ENCODE data around the gene MREG.
"Not testable (repeated sequence)": the region's sequence is repeated elsewhere in the genome, so short reads cannot be mapped to it uniquely, and the experiment has no call there.

MREG gene

DNA sequence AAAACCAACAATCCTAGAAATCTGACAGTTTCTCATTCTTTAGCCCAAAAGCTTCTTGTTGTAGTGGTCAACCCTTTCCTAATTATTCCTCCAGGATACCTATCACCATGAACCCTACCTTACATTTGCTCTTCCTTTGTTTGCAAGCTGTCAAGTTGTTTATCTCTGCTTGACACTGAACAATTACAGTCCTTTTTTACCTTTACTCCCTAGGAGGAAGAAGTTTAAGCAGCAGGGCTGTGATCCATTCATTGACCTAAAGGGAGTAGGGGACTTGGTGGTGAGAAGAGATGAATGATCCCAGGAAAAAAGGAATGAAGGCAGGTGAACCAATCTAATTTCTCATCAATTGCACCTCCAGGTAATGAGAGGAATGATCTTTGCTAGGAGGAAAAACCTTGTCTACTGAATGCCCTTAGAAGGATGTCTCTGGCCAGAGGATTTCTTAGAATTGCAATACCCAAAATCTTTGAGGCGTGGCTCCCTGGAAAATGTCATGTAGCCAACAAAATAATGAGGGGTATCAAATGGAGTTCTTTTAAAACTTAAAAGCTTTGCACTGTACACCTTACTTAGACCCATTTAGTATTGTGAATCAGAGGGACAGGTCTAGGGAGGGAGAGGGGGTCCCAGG, 47.7 kb downstream of the MREG start:
- in situ Hi-C loops (cut with MboI; ENCODE audit: low sequenced_read_pairs), result no loop called here

DNA sequence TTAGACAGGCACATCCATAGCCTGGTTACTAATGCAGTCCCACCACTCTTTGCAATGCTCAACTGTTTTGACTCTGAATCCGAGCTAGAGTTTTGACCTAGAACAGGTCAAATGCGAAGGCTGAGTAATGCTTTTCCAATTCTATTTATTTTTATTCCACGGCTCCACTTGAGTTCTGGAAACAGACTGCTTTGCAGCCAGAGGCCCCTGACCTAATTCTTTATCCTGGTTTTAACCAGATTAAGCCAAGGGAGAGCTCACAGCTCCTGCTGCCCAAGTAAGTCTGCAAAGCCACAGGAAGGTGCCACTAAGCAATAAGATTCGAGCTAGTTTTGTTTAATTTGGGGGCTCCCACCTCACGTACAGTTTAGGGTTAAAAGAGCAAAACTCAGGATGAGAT, 51.4 kb downstream of the MREG start:
- in situ Hi-C loops (cut with MboI; ENCODE audit: low sequenced_read_pairs), result no loop called here

DNA sequence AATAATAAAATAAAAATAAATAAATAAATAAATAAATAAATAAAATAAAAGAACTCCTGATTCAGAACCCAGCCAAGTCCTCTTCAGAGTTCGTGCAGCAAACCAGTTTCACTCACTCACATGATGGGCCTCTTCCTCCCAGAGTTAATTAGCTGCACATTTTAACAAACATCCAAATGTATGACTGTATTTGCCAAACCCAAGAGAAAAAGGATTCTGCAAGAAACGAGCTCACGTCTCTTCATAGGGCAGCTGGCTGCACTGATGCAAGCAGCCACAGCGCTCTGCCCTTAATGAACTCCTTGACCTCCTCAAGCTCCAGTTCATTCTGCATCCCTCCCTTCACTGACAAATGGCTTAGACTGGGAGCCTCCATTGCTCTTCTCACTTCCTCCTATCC, 55.1 kb downstream of the MREG start:
- in situ Hi-C loops (cut with MboI; ENCODE audit: low sequenced_read_pairs), result no loop called here

DNA sequence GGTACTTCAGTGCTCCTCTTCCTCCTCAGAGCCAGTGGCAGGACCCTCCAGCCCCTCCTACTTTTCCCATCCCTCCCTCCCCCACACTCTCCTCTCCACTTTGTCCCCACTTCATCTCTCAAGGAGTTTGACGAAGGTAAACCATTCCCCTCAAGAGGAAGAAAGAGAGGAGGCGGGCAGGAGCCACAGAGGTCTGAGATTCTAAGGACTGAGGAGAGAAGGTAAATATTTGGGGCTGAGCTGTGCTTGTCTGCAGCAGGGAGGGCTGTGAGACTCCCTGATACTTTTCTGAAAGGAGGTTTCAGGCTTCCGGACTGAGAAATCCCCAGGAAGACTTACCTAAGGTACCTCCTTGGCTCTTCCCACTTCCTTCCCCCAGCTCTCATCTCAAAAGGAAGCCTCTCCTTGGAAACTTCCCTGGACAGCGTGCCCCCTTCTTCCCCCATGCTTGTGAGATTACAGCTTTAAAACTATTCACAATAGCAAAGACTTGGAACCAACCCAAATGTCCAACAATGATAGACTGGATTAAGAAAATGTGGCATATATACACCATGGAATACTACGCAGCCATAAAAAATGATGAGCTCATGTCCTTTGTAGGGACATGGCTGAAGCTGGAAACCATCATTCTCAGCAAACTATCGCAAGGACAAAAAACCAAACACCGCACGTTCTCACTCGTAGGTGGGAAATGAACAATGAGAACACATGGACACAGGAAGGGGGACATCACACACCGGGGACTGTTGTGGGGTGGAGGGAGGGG, 55.8 kb downstream of the MREG start:
- in situ Hi-C loops (cut with MboI; ENCODE audit: low sequenced_read_pairs), result not testable (repeated sequence)

DNA sequence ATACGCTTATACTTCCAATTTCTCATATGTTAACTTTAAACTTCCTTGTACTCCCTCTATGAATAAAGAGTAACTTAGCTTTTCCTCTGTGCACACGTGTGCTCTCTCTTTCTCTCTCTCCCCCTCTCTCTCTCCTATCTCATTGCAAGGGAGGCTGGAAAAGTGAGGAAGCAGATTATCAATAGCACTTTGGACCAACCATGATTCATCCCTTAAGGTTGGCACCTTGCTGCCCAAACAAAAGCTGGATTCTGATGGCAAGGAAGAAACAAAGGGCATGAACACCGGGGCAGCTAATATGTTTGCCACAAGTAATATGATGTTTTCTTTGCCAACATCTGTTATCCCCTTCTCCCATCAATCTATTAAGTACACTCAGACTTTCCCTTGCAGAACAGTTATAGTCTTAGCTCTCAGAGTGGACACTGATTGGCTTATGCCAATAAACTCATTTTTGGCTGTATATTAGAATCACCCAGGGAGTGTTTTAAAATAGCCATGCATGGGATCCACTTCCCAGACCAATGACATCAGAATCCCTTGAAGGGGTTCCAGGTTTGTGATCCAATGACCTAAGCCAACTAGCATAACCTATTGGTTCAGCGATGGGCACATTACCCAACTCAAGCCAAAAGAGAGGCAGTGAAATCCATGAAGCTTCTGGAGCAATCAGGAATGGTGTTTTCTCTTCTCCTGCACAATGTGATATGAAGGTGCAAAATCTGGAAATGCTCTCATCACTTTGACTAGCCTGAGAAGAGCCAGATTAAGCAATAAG, 60.3 kb downstream of the MREG start:
- in situ Hi-C loops (cut with MboI; ENCODE audit: low sequenced_read_pairs), result no loop called here

DNA sequence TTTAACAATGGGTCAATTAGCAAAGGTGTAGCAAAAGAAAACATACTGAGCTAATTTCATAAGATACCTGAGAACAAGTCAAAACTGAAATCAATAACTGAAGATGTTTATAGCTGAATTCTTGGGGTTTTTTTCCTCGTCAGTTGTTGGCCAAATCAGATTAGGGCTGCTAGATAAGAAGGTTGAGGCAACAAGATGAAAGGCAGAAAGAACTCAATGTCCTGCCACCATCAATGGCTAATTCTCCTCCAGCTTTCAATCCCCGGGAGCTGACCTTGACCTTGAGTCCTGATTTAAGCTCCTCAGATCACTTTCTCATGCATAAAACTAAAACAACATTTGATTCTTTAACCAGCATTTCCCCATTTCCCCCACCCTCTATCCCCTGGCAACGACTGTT, 61.8 kb downstream of the MREG start:
- in situ Hi-C loops (cut with MboI; ENCODE audit: low sequenced_read_pairs), result no loop called here

DNA sequence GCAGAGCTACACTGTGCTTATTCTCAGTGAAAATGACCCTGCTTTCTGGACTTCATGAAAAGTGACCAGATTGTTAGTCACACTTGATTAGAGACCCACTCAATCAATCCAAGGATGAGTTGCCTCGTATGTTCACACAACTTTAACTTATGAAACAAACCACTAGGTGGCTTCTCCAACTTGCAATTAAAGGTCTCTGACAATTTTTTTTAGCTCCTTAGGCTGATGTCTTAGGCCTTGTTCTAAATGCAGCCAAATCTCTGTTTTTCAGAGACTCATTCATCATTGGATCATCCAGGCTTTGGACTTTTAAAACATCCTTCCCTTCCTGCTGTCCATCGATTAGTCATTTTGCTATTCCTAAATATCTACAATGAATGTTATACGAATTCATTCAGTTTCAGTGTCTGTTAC, 63.4 kb downstream of the MREG start:
- in situ Hi-C loops (cut with MboI; ENCODE audit: low sequenced_read_pairs), result no loop called here

DNA sequence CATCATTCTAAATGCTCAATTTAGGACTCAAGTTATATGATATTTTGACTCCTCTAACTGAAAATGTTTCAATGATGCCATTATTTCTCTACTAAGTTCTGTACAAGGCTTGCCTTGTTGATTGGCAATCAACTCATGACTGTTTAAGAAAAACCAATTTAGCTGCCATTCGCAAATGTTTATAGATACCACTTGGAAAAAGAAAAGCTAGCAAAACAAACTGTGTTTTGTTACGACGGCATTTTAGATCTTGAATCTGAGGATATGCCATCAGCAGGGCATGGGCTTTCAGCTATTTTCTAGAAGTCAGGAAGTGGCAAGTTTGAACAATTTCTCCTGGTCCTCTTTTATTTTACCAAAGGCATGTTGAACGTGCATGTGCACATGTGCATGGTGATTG, 65.3 kb downstream of the MREG start:
- in situ Hi-C loops (cut with MboI; ENCODE audit: low sequenced_read_pairs), result no loop called here

DNA sequence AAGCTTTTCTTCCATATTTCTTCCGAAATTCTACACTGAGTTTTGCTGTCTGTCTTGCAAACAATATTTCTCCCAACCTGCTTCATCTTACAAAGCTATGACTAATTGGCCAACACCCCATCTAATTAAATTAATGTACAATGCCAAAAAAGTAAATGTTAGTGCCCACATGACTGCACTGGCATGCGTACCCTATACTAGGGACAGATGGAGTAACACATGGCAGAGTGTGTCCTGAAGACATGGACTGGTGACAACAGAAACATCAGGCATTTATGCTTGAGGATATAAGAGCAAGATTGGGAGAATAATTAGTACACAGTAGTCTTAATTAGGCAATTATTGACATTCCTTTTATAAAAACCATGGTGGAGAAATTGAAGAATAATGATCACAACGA, 66.8 kb downstream of the MREG start:
- in situ Hi-C loops (cut with MboI; ENCODE audit: low sequenced_read_pairs), result no loop called here

DNA sequence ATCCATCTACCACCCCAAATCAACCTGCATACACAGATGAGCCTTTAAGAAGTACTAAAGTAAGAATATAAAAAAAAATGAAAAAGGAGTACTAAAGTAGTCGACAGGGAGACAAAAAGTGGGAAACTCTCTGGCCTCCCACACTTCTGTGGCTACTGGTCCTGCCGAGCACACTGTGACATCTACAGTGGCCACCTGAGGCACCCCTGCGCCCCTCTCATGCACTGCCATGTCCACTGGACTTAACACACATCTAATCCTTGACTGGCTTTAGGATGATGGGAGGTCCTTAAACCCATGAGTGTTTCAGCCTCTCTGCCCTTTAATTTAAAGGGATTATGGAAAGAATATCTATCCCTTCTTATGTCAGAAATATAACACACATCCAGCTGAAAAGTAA, 71.2 kb downstream of the MREG start:
- in situ Hi-C loops (cut with MboI; ENCODE audit: low sequenced_read_pairs), result no loop called here

DNA sequence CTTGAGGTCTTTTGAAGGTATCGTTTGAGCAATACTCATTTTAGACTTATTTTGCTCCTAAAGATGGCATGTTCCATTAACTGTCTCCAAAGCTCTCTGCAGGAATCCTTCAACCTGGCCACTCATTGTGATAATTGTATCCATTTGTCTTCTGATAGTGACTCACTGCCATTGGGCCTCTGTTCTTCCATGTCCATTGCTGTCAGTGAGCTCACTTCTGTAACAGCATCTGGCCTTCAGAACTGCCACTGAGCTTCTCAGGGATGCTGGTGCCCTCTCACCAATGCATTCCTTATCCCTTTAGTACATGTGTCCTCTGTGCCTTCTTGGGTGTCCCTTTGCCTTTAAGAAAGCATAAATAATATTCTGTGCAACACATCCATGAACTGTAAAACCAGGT, 71.6 kb downstream of the MREG start:
- in situ Hi-C loops (cut with MboI; ENCODE audit: low sequenced_read_pairs), result no loop called here

DNA sequence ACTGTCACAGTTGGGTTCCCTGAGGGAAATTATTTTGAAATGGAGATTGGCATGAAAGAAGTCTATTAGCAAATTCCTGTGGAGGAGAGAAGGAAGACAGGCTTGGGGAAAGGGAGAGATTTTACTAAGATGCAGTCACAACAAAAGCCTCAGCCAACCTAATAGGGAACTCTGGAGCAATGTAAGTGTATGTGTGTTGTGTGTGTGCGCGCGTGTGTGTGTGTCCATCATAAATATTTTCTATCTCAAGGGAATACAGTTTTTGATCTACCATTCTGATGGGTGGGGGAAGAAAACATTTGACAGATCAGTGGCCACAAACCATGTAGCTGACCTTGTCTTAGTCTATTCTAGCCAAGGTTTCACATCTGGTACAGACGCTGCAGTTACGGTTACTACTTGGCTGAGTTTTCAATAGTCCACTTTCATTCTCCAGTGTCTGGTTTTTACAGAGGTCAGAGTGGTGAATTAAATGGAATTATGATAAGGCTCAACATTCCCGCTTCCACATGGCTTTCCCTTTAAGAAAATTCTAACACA, 72.6 kb downstream of the MREG start:
- in situ Hi-C loops (cut with MboI; ENCODE audit: low sequenced_read_pairs), result no loop called here

DNA sequence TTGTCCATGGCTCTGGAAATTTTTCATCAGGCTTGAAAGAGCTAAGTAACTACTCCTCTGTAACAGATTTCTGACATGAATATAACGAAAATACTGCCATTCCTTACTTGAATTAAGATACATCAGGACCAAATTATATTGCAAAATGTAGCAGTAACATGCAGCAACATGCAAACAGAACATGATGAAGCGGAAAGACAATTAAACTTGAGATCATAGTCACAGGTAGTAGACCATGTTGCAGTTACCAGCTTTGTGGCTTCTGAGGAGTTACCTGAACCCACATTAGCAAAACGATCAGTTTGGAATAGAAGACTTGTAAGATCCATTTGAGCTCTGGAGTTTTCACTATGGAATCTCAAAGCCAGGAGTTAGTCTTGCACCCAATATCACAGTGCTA, 76.2 kb downstream of the MREG start:
- in situ Hi-C loops (cut with MboI; ENCODE audit: low sequenced_read_pairs), result no loop called here

DNA sequence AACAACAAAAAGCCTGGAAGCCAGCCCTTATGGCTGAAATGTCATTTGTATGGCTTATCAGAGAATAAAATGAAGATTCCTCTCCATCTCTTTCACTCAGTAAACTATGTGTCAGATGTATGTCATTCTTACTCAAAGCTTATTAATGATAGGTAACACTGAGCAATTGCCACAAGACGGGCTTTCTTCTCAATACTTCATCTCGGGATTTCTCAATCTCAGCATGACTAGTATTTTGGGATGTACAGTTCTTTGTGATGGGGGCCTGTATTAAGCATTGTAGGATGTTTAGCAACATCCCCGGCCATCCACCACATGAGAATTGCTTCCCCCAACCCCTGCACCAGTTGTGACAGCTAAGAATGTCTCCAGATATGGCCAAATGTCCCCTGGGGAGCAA, 80.2 kb downstream of the MREG start:
- in situ Hi-C loops (cut with MboI; ENCODE audit: low sequenced_read_pairs), result no loop called here

DNA sequence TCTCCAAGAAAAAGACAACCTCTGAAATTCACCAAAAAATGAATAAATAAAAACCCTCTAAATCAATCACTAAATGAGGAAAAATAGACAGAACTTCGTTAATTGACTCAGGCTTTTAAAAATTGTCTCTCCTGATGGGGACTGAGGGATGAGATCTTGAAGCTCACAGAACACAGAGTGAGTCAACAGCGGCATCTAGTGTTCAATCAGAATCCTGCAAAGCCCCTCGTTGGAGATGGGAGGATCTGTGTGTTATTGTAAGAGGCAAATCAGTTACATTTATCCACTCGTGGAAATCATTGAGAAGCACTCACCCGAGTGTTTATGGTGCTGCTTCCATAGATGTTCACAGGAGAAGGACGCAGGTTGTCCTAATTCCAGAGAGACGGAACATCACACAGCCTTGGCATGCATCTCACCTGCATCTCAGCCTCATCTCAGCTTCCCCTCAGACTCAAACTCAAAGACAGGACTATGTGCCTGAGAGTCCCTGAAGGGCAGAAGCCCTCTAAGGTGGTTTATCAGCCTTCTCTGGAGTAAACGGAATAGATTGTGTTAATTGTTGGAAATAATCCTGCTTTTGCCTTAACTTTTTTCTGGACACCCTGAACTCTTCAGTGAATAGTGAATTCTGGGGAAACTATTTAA, 82.0 kb downstream of the MREG start:
- in situ Hi-C loops (cut with MboI; ENCODE audit: low sequenced_read_pairs), result no loop called here

DNA sequence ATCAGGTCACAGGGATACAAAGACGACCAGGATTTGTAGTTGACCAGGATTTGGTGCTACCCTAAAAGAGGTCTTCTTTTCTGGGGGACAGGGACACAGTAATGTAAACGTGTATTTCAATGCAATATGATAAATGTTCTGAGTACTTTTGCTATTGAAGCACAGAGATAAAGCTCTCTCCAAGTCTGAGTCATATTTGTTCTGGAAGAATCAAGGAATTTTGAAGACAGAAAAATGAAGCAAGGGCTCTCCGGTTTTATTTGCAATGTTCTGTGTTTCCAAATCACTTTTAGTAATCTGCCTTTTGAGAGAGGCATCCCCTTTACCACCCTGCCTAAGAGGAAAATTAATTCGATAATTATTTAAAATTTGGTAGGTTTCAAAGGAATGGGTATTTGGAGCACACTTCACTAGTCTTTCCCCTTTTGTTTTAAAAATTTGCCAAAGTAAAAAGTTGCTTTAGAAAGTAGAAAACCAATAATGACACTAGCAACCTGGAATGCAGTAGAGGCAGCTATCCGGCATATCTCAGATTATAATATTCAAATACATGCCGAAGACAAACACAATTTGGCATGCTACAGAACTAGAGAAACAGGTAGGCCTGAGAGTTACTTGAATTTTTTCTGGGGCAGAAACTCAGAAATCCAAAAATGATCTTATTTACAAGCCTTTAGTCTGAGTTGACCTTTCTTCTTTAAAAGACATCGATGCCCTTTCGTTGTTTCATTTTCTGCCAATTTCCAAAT, 82.7 kb downstream of the MREG start:
- in situ Hi-C loops (cut with MboI; ENCODE audit: low sequenced_read_pairs), result no loop called here

DNA sequence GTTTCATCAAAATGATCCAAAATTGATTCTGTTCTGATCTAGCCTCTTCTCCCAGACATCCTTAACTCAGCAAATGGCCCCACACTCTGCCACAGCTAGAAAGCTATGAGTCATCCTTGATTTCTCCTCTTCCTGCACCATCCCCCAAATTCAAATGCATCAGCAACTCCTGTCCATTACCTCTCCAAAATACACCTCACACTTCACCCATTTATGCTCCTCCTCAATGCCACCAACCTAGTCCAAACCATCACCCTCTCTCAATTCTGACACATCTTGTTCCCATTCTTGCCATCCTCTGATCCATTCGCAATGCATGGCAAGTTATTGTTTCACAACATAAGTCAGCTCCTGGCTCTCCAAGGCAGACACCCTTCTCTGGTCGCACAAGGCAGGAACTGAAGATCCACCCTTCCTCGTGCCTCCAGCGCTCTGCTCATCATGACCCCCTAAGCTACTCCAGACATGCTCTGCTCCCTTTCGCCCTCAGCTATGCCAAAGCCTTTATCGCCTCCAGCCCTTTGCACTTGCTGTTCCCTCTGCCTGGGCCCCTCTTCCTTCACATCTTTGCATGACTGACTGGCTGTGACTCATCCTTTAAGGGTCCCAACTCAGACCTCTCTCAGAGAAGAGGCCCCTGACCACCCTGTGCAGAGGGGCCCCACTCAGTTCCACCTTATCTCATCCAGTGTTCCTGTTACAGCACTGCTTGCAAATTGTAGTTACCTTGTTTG, 83.6 kb downstream of the MREG start:
- in situ Hi-C loops (cut with MboI; ENCODE audit: low sequenced_read_pairs), result no loop called here

DNA sequence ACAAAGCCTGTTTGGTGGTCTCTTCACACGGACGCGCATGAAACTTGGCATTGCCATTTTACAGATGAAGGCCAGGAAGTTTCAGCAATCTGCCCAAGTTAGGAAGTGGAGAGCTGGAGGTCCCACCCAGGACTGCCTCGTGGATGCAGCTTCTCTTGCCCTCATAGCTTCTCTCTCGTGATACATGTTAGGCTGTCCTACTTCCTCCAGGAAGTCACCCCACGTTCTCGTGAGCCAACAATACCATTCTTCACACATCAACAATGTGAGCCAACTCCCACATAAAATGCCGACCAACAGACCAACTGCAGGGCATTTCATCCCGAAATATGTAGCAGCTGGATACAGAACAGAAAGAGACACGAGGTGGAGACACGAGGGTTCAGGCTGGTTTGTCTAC, 85.3 kb downstream of the MREG start:
- in situ Hi-C loops (cut with MboI; ENCODE audit: low sequenced_read_pairs), result no loop called here

DNA sequence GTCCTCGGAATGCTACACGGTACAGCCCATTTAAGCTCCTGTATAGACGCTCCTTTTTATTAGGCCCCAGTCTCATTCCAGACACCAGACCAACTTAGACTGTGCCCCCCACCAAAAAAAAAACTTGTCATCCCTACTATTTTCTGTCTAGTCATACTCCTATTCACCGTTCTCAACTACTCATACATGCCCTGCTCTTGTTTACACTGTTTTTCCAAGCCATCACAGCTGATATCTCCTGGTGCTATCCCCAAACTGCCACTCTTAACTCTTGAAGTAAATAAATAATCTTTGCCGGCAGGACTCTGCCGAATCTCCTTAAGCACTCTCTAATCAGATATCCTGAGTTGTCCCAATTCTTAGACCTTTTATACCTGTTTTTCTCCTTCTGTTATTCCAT, 86.4 kb downstream of the MREG start:
- in situ Hi-C loops (cut with MboI; ENCODE audit: low sequenced_read_pairs), result not testable (repeated sequence)

DNA sequence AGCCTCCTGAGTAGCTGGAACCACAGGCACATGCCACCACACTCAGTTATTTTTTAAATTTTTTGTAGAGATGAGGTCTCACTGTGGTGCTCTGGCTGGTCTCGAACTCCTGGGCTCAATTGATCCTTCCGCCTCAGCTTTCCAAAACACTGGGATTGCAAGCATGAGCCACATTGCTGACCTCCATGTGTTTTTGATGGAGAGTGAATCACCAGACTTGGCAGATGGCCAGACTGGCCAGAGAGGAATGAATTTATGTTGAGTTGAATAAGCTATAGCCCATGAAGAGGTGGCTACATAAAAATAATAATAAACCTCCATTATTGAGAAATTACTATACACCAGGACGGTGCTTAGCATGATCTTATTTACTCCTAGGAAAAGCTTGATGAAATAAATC, 91.5 kb downstream of the MREG start:
- in situ Hi-C loops (cut with MboI; ENCODE audit: low sequenced_read_pairs), result loop anchor here (25.0 kb wide), 1 partner anchor 460 kb away; no protein-coding TSS in a partner anchor
